Adrenal gland (tissue), 5 donors: ENCODE data around the gene RECK.

Experiments
- POLR2A ChIP-seq, 2 donors: fragments of 450-650 bp; IDR thresholded peaks; one replicate each; pipeline ENCODE4 v1.6.1; 2017; ENCODE audit warnings: antibody characterized with exemption in 2 of 2, mild to moderate bottlenecking in 2 of 2, moderate library complexity in 1 of 2
- TF ChIP-seq, protein P1 (sequence below), 6 experiments: fragments of 450-650 bp in 4 of 6; fragments of 200-600 bp in 2 of 6; sonication (generic) in 1 of 6; IDR thresholded peaks; 1 replicate in 5 of 6; 2 replicates in 1 of 6; pipeline versions ENCODE4 v1.5.1 to v1.8.0; 2016 to 2021; ENCODE audit warnings: antibody characterized with exemption in 6 of 6, mild to moderate bottlenecking in 2 of 6, moderate library complexity in 1 of 6
- donor health status: DM: no; HTN: no; CAD: no.

DNA sequence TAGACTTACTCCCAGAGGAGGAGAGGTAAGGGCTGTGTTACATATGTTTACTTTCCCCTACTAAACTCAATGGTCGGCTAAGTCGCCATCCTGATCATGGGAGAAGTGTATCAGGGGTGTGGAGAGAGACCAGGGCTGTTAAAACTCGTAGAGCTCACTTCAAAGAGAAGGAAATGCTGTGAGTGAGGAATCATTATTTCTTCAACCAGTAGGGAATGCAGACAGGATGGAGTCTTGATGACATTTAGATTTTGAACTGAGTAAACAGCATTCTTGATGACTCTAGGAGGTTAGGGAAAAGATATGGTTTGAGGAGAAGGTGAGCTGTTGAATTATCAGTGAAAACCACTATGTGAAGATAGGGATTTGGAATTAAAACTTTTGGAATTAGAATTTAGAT is 17.3 kb downstream of the RECK start:
- TF ChIP-seq, protein P1, sequence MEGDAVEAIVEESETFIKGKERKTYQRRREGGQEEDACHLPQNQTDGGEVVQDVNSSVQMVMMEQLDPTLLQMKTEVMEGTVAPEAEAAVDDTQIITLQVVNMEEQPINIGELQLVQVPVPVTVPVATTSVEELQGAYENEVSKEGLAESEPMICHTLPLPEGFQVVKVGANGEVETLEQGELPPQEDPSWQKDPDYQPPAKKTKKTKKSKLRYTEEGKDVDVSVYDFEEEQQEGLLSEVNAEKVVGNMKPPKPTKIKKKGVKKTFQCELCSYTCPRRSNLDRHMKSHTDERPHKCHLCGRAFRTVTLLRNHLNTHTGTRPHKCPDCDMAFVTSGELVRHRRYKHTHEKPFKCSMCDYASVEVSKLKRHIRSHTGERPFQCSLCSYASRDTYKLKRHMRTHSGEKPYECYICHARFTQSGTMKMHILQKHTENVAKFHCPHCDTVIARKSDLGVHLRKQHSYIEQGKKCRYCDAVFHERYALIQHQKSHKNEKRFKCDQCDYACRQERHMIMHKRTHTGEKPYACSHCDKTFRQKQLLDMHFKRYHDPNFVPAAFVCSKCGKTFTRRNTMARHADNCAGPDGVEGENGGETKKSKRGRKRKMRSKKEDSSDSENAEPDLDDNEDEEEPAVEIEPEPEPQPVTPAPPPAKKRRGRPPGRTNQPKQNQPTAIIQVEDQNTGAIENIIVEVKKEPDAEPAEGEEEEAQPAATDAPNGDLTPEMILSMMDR (IDR thresholded peaks at IDR 0.05), result no peak
- TF ChIP-seq POLR2A (IDR thresholded peaks at IDR 0.05), result no peak
